Left lung (tissue), 10 donors: Measurements from ENCODE around the gene DLST. TPM values are rescaled to one million over a fixed set of nuclear protein-coding genes. Genes with fewer than 3 reads are reported as not detected.

Source experiments
- ATAC-seq: fragments of 200-7000 bp; cut with Tn5 transposase; one replicate; pipeline ENCODE4 v1.9.1; 2020; ENCODE audit warnings: moderate library complexity
- DNase-seq, 4 donors: peaks; one replicate each; pipeline ENCODE4 v3.0.0-alpha.2; 2013 to 2020
- H3K27ac ChIP-seq, 2 donors: fragments of 200-600 bp; sonication (generic) in 1 of 2; one replicate each; pipeline versions ENCODE4 v1.5.0 to v1.8.0; 2020 to 2021
- H3K27me3 ChIP-seq, 2 donors: fragments of 200-600 bp; sonication (generic) in 1 of 2; one replicate each; pipeline versions ENCODE4 v1.5.0 to v1.8.0; 2020 to 2021
- H3K36me3 ChIP-seq, 2 donors: fragments of 200-600 bp; sonication (generic) in 1 of 2; one replicate each; pipeline versions ENCODE4 v1.5.0 to v1.8.0; 2020 to 2021
- H3K4me1 ChIP-seq, 2 donors: fragments of 200-600 bp; one replicate each; pipeline ENCODE4 v1.8.0; 2021
- H3K4me3 ChIP-seq, 2 donors: fragments of 200-600 bp; sonication (generic) in 1 of 2; one replicate each; pipeline versions ENCODE4 v1.5.0 to v1.8.0; 2020 to 2021; ENCODE audit warnings: mild to moderate bottlenecking in 1 of 2
- H3K9me3 ChIP-seq, 2 donors: fragments of 200-600 bp; sonication (generic) in 1 of 2; one replicate each; pipeline versions ENCODE4 v1.5.0 to v1.8.0; 2020 to 2021
- intact Hi-C, 2 donors: fragments of 100-400 bp; cut with DNase I; formaldehyde crosslinking; loops; one replicate each; pipeline versions ENCODE4 v1.11.2 to v1.14.2; 2022
- polyA plus RNA-seq, 6 donors: library from polyadenylated mRNA; unstranded; fragments of 120-200 nt; gene quantifications; one replicate each; pipeline ENCODE4 v1.2.1, GENCODE V29; 2013; ENCODE audit not compliant: insufficient read length in 6 of 6
- total RNA-seq, 2 donors: library from RNA; stranded (reverse); fragmentation: NEBNext Ultra II Directional; extraction: Animal tissue kit (Norgen Biotek cat#: 25700); gene quantifications; one replicate each; pipeline ENCODE4 v1.2.1, GENCODE V29; 2021
- TF ChIP-seq, protein P1 (sequence below), 2 donors: fragments of 200-600 bp; sonication (generic) in 1 of 2; IDR thresholded peaks; one replicate each; pipeline versions ENCODE4 v1.5.0 to v1.8.0; 2021; ENCODE audit warnings: antibody characterized with exemption in 2 of 2
- donor health status: DM: no; HTN: yes; CAD: no.
- donor health status: DM: no; HTN: no; CAD: no.

Gene DLST
- total and polyA plus RNA-seq, 8 donors, result 88.3 to 104 (median 96.3) TPM

DNA sequence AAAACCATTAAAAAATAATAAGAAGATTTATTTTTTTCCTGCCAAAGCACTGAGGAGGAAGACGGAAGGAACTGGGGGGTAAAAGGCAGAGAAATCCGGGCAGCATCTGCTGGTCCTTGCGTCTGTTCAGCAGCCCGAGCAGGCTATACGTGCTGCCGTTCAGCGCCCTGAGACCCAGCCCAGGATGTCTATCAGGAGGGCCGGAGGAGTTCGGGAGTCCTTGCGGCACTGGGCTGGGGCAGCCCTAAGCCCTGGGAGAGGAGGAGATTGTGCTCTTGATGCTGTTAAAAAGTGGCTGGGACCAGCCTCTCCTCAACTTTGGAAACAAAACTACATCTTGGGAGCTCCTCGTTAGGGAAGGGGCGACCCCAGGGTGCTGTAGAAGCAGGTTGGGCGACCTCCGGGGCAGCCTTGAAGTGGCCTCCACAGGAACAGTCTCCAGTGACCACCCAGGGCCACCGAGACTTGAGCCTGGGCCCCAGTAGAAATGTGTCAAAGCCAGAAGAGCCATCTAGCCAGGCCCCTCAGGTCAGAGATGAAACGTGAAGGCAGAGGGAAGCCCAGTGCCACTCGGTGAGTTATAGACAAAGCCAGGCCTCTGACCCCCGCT, 59.3 kb downstream of the DLST start:
- Histone ChIP-seq H3K27me3 (no peaks in the 10 kb centered on the region), H3K4me3 (no peak overlapping the region), H3K27ac (peak overlapping the region; percentile 84 to 88), H3K9me3 (no peaks in the 10 kb centered on the region), H3K36me3 (no peaks in the 10 kb centered on the region), H3K4me1 (peaks cover 18 to 59% of the 10 kb centered on the region in 2 donors)
- ATAC-seq (no peak), DNase-seq (peak in 1 of 4 donors; percentile 55)
- TF ChIP-seq, protein P1, sequence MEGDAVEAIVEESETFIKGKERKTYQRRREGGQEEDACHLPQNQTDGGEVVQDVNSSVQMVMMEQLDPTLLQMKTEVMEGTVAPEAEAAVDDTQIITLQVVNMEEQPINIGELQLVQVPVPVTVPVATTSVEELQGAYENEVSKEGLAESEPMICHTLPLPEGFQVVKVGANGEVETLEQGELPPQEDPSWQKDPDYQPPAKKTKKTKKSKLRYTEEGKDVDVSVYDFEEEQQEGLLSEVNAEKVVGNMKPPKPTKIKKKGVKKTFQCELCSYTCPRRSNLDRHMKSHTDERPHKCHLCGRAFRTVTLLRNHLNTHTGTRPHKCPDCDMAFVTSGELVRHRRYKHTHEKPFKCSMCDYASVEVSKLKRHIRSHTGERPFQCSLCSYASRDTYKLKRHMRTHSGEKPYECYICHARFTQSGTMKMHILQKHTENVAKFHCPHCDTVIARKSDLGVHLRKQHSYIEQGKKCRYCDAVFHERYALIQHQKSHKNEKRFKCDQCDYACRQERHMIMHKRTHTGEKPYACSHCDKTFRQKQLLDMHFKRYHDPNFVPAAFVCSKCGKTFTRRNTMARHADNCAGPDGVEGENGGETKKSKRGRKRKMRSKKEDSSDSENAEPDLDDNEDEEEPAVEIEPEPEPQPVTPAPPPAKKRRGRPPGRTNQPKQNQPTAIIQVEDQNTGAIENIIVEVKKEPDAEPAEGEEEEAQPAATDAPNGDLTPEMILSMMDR (IDR thresholded peaks at IDR 0.05), result no peak
- intact Hi-C loops, result loop anchor here in 1 of 2 donors (10.0 kb wide), 1 partner anchor 144 kb away; no protein-coding TSS in a partner anchor

DNA sequence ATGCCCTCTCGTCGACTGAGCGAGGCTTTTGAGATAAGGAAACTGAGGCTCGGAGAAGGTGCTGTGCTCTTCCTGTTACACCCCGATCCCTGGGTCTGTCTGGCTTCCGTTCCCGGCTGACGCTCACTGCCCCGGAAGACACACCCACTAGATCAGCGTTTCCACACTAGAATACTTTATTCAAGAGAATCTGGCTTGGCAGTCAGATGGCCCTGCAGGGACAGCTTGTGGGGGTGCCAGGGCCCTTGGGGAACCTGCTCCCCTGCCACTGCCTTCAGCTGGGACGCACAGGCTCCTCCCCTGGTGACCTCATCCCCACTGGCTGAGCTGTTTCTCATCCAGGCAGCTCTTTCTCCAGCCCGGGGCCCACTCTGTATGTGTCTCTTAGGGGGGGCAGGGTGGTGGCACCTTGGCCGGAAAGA, 60.0 kb downstream of the DLST start:
- H3K4me3 ChIP-seq, result peak overlapping the region in 1 of 2 donors; percentile 16
- H3K27ac ChIP-seq, result peak overlapping the region; percentile 84 to 88
- TF ChIP-seq, protein P1 (IDR thresholded peaks at IDR 0.05), result no peak
- H3K4me1 ChIP-seq, result peaks cover 18 to 65% of the 10 kb centered on the region in 2 donors
- no peaks in the 10 kb centered on the region for H3K9me3 ChIP-seq
- intact Hi-C loops, result loop anchor here in 1 of 2 donors (10.0 kb wide), 1 partner anchor 143 kb away; no protein-coding TSS in a partner anchor
- peak in 3 of 4 donors; percentile 71 to 91 (median 76) for DNase-seq
- no peaks in the 10 kb centered on the region for H3K27me3 ChIP-seq
- peak; percentile 58 for ATAC-seq
- H3K36me3 ChIP-seq, result no peaks in the 10 kb centered on the region

DNA sequence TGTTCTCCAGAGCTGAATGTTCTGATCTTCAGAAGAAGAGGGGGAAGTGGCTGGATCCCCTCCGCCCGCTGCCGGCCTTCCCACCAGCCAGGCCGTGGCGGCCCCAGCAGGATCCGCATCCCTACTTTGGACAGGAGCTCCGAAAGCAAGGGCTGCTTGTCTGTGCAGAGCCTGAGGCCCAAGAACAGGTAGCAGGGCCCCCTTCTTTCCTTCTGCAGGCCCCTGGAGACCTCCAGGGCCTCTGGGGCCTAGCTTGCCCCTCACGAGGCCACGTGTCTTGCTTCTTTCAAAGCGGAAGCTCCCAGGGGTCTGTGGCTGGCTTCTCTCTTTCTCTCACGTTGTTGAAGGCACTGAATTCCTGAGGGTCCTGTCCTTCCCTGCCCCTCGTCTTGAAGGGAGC, 60.5 kb downstream of the DLST start:
- TF ChIP-seq, protein P1 (IDR thresholded peaks at IDR 0.05), result no peak
- intact Hi-C loops, result loop anchor here in 1 of 2 donors (10.0 kb wide), 1 partner anchor 143 kb away; no protein-coding TSS in a partner anchor
- peaks cover 18 to 68% of the 10 kb centered on the region in 2 donors for H3K4me1 ChIP-seq
- H3K27ac ChIP-seq, result peak overlapping the region; percentile 84 to 88
- no peaks in the 10 kb centered on the region for H3K36me3 ChIP-seq
- peak in 1 of 4 donors; percentile 77 for DNase-seq
- no peaks in the 10 kb centered on the region for H3K9me3 ChIP-seq
- ATAC-seq, result no peak
- H3K27me3 ChIP-seq, result no peaks in the 10 kb centered on the region
- H3K4me3 ChIP-seq, result peak overlapping the region in 1 of 2 donors; percentile 16

DNA sequence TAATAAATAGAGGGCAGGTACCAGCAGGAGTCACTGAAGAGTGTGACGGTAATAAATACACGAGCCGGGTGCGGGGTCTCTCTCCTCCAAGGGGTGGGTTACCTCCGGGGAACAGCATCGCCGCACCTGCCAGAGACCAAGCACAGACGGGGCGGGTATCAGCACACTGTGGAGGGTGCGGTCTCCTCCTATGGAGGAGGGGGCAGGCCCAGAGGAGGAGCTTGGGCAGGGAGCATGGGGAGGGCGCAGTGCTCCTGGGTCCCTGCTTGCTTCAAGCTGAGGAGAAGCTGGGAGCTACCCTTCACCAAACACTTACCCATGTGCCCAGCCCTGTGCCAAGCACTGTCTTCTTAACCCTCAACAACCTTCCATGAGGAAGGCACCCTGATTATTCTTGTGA, 60.9 kb downstream of the DLST start:
- Histone ChIP-seq H3K27ac (peak overlapping the region; percentile 84 to 88), H3K36me3 (no peaks in the 10 kb centered on the region), H3K9me3 (no peaks in the 10 kb centered on the region), H3K4me3 (peak overlapping the region in 1 of 2 donors; percentile 16), H3K27me3 (no peaks in the 10 kb centered on the region), H3K4me1 (peaks cover 18 to 68% of the 10 kb centered on the region in 2 donors)
- intact Hi-C loops, result loop anchor here in 1 of 2 donors (10.0 kb wide), 1 partner anchor 142 kb away; no protein-coding TSS in a partner anchor
- DNase-seq (peak in 1 of 4 donors; percentile 60), ATAC-seq (no peak)
- TF ChIP-seq, protein P1 (IDR thresholded peaks at IDR 0.05), result no peak

DNA sequence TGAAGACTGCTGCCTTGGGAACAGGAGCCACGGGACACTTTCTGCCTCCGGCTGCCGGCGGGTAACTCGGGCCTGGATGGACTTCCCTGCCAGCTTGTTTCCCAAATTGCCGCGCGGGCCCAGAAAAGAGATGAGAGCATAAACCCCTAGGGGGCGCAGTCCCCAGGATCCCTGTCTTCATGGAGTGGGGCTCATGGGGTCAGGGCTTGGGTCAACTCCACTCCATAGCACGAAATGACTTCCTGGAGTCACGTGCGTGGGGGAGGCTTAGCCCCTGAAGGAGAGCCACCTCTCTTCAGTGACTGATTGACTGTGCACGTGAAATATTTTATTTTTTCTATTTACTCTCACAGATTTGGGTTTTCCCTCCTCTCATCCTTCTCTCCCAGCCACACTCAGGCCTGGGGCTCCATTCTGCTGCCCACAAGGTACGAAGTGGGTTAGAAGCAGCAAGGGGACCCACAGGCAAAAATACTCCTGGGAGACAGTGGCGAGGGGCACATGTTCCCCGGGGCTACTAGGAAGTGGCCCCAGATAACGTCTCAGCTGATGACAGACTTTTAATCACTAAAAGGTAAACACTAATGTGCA, 63.6 kb downstream of the DLST start:
- peaks cover 11 to 47% of the 10 kb centered on the region in 2 donors for H3K4me1 ChIP-seq

More for the DNA sequence above, 63.6 kb downstream of the DLST start:
- Histone ChIP-seq H3K27me3 (peaks cover 0 to 6% of the 10 kb centered on the region in 2 donors), H3K36me3 (no peaks in the 10 kb centered on the region), H3K9me3 (no peaks in the 10 kb centered on the region), H3K27ac (no peak overlapping the region), H3K4me3 (no peak overlapping the region)
- intact Hi-C loops, result loop anchor here in 1 of 2 donors (10.0 kb wide), 1 partner anchor 139 kb away; no protein-coding TSS in a partner anchor
- peak; percentile 26 for ATAC-seq
- TF ChIP-seq, protein P1 (IDR thresholded peaks at IDR 0.05), result peak; percentile 28 to 43
- DNase-seq, result peak in 1 of 4 donors; percentile 62
